HepG2 (cell line): Measurements from ENCODE around the gene SLC2A8. TPM values are rescaled to one million over a fixed set of nuclear protein-coding genes. Genes with fewer than 3 reads are reported as not detected.
A peak's percentile ranks its signal among the peaks of the same experiment; 100 is the strongest.

ENCODE experiments used
- AFF4 ChIP-seq: sonication (generic); formaldehyde crosslinking; IDR thresholded peaks from 2 replicates; pipeline ENCODE4 v1.4.0; 2020; ENCODE audit warnings: missing genetic modification reagents
- DMTF1 ChIP-seq: sonication (generic); formaldehyde crosslinking; IDR thresholded peaks from 2 replicates; pipeline ENCODE4 v1.4.0; 2020; ENCODE audit warnings: mild to moderate bottlenecking, missing genetic modification reagents
- FIP1L1 ChIP-seq: fragments of 200-400 bp; formaldehyde crosslinking; IDR thresholded peaks from 2 replicates; pipeline ENCODE4 v1.6.1; 2018; ENCODE audit warnings: low read depth, mild to moderate bottlenecking, low read length, moderate library complexity, borderline replicate concordance; ENCODE audit not compliant: insufficient read depth
- FOXA3 ChIP-seq: IDR thresholded peaks from 2 replicates; pipeline ENCODE4 v1.6.1; 2016; ENCODE audit warnings: missing genetic modification reagents, missing compliant biosample characterization
- GABPB1 ChIP-seq: IDR thresholded peaks from 2 replicates; pipeline ENCODE4 v1.6.1; 2016; ENCODE audit warnings: mild to moderate bottlenecking, missing genetic modification reagents, moderate library complexity, missing compliant biosample characterization
- GATA4 ChIP-seq: sonication (generic); IDR thresholded peaks from 2 replicates; pipeline ENCODE4 v1.6.1; 2016; ENCODE audit warnings: antibody characterized with exemption, low read depth, borderline replicate concordance
- GATAD2A ChIP-seq: IDR thresholded peaks from 2 replicates; pipeline ENCODE4 v1.6.1; 2016
- JUND ChIP-seq: sonication (generic); formaldehyde crosslinking; IDR thresholded peaks from 2 replicates; pipeline ENCODE4 v1.8.0; 2022; ENCODE audit warnings: mild to moderate bottlenecking, missing genetic modification reagents
- KDM2A ChIP-seq: sonication (generic); formaldehyde crosslinking; IDR thresholded peaks from 2 replicates; pipeline ENCODE4 v1.4.0; 2020; ENCODE audit warnings: low read depth, missing genetic modification reagents, borderline replicate concordance
- MBNL3 ChIP-seq: fragments of 250-450 bp; sonication (Bioruptor Pico); conservative IDR thresholded peaks from 2 replicates; pipeline ENCODE4 v1.8.0; 2022; ENCODE audit warnings: mild to moderate bottlenecking, inconsistent platforms
- NRL ChIP-seq: sonication (generic); formaldehyde crosslinking; IDR thresholded peaks from 2 replicates; pipeline ENCODE4 v1.5.0; 2020; ENCODE audit warnings: missing genetic modification reagents, mild to moderate bottlenecking, moderate library complexity, borderline replicate concordance
- POLR2G ChIP-seq: fragments of 200-400 bp; formaldehyde crosslinking; IDR thresholded peaks from 2 replicates; pipeline ENCODE4 v1.6.1; 2018; ENCODE audit warnings: mild to moderate bottlenecking, low read depth, low read length, moderate library complexity
- THRA ChIP-seq: sonication (generic); formaldehyde crosslinking; IDR thresholded peaks from 2 replicates; pipeline ENCODE4 v1.4.0; 2020; ENCODE audit warnings: missing genetic modification reagents, borderline replicate concordance
- XBP1 ChIP-seq: sonication (generic); formaldehyde crosslinking; IDR thresholded peaks from 2 replicates; pipeline ENCODE4 v1.5.0; 2020; ENCODE audit warnings: missing genetic modification reagents
- ZFP41 ChIP-seq: sonication (generic); formaldehyde crosslinking; IDR thresholded peaks from 2 replicates; pipeline ENCODE4 v1.4.0; 2020; ENCODE audit warnings: mild to moderate bottlenecking, missing genetic modification reagents, borderline replicate concordance
- ZNF512B ChIP-seq: sonication (generic); formaldehyde crosslinking; IDR thresholded peaks from 2 replicates; pipeline ENCODE4 v1.5.1; 2020; ENCODE audit warnings: missing genetic modification reagents, mild to moderate bottlenecking, borderline replicate concordance
- ZNF674 ChIP-seq: sonication (generic); formaldehyde crosslinking; IDR thresholded peaks from 2 replicates; pipeline ENCODE4 v1.5.0; 2020; ENCODE audit warnings: low read depth, mild to moderate bottlenecking, missing genetic modification reagents
- ZNF83 ChIP-seq: sonication (generic); formaldehyde crosslinking; IDR thresholded peaks from 2 replicates; pipeline ENCODE4 v1.4.0; 2020; ENCODE audit warnings: missing genetic modification reagents, mild to moderate bottlenecking, borderline replicate concordance
- polyA plus RNA-seq, 8 experiments: library from polyadenylated mRNA; depleted of rRNA in 3 of 8; stranded (reverse) in 7 of 8; unstranded in 1 of 8; fragments of >200 nt; fragmentation: Illumina TruSeq in 4 of 8; extraction: Trizol in 4 of 8; gene quantifications; 2 replicates each; pipeline versions ENCODE4 v1.2.1 to v1.2.3, GENCODE V29; 2011 to 2016; ENCODE audit warnings: low read depth in 4 of 8, missing spikeins in 1 of 8, mixed read lengths in 1 of 8; ENCODE audit not compliant: insufficient read depth in 1 of 8
- total RNA-seq, 5 experiments: library from RNA; depleted of rRNA; stranded (reverse); fragments of >200 nt; fragmentation: Illumina TruSeq; extraction: Trizol; gene quantifications; 2 replicates each; pipeline ENCODE4 v1.2.3, GENCODE V29; 2016; ENCODE audit warnings: low read depth in 1 of 5

SLC2A8 gene
- total and polyA plus RNA-seq, 2 of the 13 experiments (the other 11 are each of a cell fraction or from before 2014, with no cell fraction given) = 22.6 to 48.6 TPM

- TF ChIP-seq THRA (CRISPR knock-in tag) = peak; percentile 27; the same call in 1 of the 2 replicates
- peak; percentile 14; the same call in 1 of the 2 replicates for TF ChIP-seq FOXA3 (CRISPR knock-in tag)
- peak; percentile 89; the same call in 1 of the 2 replicates for TF ChIP-seq KDM2A
- TF ChIP-seq GATA4 = 0 out of 2 replicates have a peak, but pooled peaks have one; percentile 36
- TF ChIP-seq FIP1L1 = no peak
- peak; percentile 89 for TF ChIP-seq POLR2G
- no peak for TF ChIP-seq MBNL3 (CRISPR knock-in tag)
- TF ChIP-seq ZFP41 (CRISPR knock-in tag) = no peak
- no peak for TF ChIP-seq ZNF674 (CRISPR knock-in tag)
- no peak for TF ChIP-seq AFF4 (CRISPR knock-in tag)
- no peak for TF ChIP-seq GATAD2A
- no peak for TF ChIP-seq DMTF1 (CRISPR knock-in tag)
- TF ChIP-seq NRL (CRISPR knock-in tag) = peak; percentile 41; the same call in 1 of the 2 replicates
- no peak for TF ChIP-seq JUND (CRISPR knock-in tag)
- TF ChIP-seq ZNF512B (CRISPR knock-in tag) = no peak
- TF ChIP-seq ZNF83 = no peak
- peak; percentile 100 for TF ChIP-seq GABPB1 (CRISPR knock-in tag)
- TF ChIP-seq XBP1 (CRISPR knock-in tag) = no peak
Measured at GRCh38 chr9:127423934-127424675, 27.1 kb downstream of the SLC2A8 start, which contains the start of gene ZNF79 (continued).
